Measurements from ENCODE around the gene MAD1L1.

- TF ChIP-seq EZH2 (IDR thresholded peaks at IDR 0.05; ENCODE audit: insufficient read depth, poor library complexity, severe bottlenecking) (no peak), EZH2phosphoT487 (IDR thresholded peaks at IDR 0.05; ENCODE audit: insufficient read depth, low read depth) (no peak)
These were observed 104.0 kb downstream of the MAD1L1 start for GRCh38 chr7:2128601-2129322.
